Immature natural killer cell (primary cell): ENCODE data around the gene PPP1R11. TPM values are rescaled to one million over a fixed set of nuclear protein-coding genes. Genes with fewer than 3 reads are reported as not detected.
A peak's percentile ranks its signal among the peaks of the same experiment; 100 is the strongest.

Experiments
- DNase-seq, 3 donors: peaks; one replicate each; pipeline ENCODE4 v3.0.0; 2022; ENCODE audit warnings: mixed read lengths in 1 of 3
- H3K27ac Mint-ChIP-seq, 6 donors: one replicate each; pipeline ENCODE4 v1.8.0; 2020; ENCODE audit warnings: mixed read lengths in 6 of 6, mild to moderate bottlenecking in 5 of 6, inconsistent platforms in 4 of 6, moderate library complexity in 3 of 6
- H3K27me3 Mint-ChIP-seq, 3 donors: one replicate each; pipeline ENCODE4 v1.8.0; 2020 to 2021; ENCODE audit warnings: low read depth in 3 of 3, mild to moderate bottlenecking in 3 of 3, mixed read lengths in 3 of 3, moderate library complexity in 3 of 3, inconsistent platforms in 1 of 3
- H3K36me3 Mint-ChIP-seq, 3 donors: one replicate each; pipeline ENCODE4 v1.8.0; 2020; ENCODE audit warnings: mixed read lengths in 3 of 3, inconsistent platforms in 2 of 3, mild to moderate bottlenecking in 2 of 3
- H3K4me1 Mint-ChIP-seq, 2 donors: one replicate each; pipeline ENCODE4 v1.8.0; 2020; ENCODE audit warnings: inconsistent platforms in 2 of 2, mild to moderate bottlenecking in 2 of 2, mixed read lengths in 2 of 2, moderate library complexity in 1 of 2
- H3K4me3 Mint-ChIP-seq, 5 donors: one replicate each; pipeline ENCODE4 v1.8.0; 2020; ENCODE audit warnings: mild to moderate bottlenecking in 5 of 5, mixed read lengths in 5 of 5, inconsistent platforms in 3 of 5, moderate library complexity in 3 of 5
- H3K9me3 Mint-ChIP-seq, 6 donors: one replicate each; pipeline ENCODE4 v1.8.0; 2020; ENCODE audit warnings: mild to moderate bottlenecking in 6 of 6, mixed read lengths in 6 of 6, inconsistent platforms in 4 of 6, moderate library complexity in 3 of 6
- polyA plus RNA-seq, 3 donors: library from polyadenylated mRNA; unstranded; fragments of 300-500 nt; fragmentation: Illumina TruSeq; gene quantifications; one replicate each; pipeline ENCODE4 v1.2.3, GENCODE V29; 2021

PPP1R11 gene
- polyA plus RNA-seq, 3 donors from 2014 or later: 72.9 to 129 (median 98.8) TPM

DNA sequence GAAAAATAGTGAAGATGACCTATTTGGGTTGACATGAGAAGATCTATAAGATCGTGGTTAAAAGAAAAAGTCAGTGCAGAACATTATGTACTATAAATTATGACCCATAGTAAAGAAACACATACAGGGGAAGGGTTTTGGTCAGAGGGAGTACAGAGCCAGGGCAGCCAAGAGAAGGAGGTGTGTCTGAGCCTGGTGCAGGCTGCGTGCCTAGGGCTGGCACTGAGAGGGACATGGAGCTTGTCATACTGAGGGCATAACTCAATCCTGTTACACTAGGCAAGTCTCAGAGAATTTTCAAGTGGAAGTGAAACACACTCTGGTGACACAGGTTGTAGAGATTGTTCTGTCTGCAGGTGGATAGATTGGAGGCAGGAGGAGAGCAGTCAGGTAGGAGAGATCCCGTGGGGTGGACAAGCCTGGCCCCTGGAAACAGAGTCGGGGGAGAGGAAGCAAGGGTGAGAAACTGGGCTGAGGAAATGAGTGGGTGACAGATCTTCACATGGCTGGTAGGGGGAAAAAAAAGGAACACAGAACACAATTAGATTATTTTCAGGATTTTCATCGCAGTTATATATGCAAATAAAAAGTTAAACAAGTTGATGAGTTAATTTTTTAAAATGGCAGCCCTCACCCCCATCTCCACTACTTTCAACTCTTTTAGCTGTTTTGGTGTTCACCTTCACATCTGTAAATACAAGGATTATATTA lies 27.1 kb downstream of the PPP1R11 start:
- Mint-ChIP-seq H3K36me3 (peaks cover 0 to 4% (median 0%) of the 10 kb centered on the region in 3 donors), H3K9me3 (no peaks in the 10 kb centered on the region), H3K27ac (no peak overlapping the region), H3K27me3 (peaks cover 12 to 38% (median 31%) of the 10 kb centered on the region in 3 donors), H3K4me1 (no peaks in the 10 kb centered on the region), H3K4me3 (no peak overlapping the region)
- DNase-seq: no peak

- Mint-ChIP-seq H3K4me1 (peaks cover 19 to 22% of the 10 kb centered on the region in 2 donors), H3K4me3 (no peak overlapping the region), H3K36me3 (no peaks in the 10 kb centered on the region), H3K9me3 (no peaks in the 10 kb centered on the region), H3K27ac (no peak overlapping the region), H3K27me3 (peaks cover 21 to 41% (median 37%) of the 10 kb centered on the region in 3 donors)
- DNase-seq: no peak
Observed at GRCh38 chr6:30096829-30097228, 29.8 kb downstream of the PPP1R11 start.

- Mint-ChIP-seq H3K27me3 (peaks cover 24 to 41% (median 36%) of the 10 kb centered on the region in 3 donors), H3K9me3 (no peaks in the 10 kb centered on the region), H3K4me1 (peaks cover 30 to 35% of the 10 kb centered on the region in 2 donors), H3K27ac (peak overlapping the region in 1 of 6 donors; percentile 42), H3K4me3 (no peak overlapping the region), H3K36me3 (no peaks in the 10 kb centered on the region)
- DNase-seq: no peak
Observed at GRCh38 chr6:30097902-30098768, 31.1 kb downstream of the PPP1R11 start.

- DNase-seq: no peak
- Mint-ChIP-seq H3K36me3 (no peaks in the 10 kb centered on the region), H3K4me1 (peaks cover 36 to 42% of the 10 kb centered on the region in 2 donors), H3K4me3 (peak overlapping the region in 3 of 5 donors; percentile 45 to 66 (median 51)), H3K27ac (no peak overlapping the region), H3K27me3 (peaks cover 22 to 44% (median 33%) of the 10 kb centered on the region in 3 donors), H3K9me3 (no peaks in the 10 kb centered on the region)
Observed at GRCh38 chr6:30100154-30100553, 33.2 kb downstream of the PPP1R11 start.

DNA sequence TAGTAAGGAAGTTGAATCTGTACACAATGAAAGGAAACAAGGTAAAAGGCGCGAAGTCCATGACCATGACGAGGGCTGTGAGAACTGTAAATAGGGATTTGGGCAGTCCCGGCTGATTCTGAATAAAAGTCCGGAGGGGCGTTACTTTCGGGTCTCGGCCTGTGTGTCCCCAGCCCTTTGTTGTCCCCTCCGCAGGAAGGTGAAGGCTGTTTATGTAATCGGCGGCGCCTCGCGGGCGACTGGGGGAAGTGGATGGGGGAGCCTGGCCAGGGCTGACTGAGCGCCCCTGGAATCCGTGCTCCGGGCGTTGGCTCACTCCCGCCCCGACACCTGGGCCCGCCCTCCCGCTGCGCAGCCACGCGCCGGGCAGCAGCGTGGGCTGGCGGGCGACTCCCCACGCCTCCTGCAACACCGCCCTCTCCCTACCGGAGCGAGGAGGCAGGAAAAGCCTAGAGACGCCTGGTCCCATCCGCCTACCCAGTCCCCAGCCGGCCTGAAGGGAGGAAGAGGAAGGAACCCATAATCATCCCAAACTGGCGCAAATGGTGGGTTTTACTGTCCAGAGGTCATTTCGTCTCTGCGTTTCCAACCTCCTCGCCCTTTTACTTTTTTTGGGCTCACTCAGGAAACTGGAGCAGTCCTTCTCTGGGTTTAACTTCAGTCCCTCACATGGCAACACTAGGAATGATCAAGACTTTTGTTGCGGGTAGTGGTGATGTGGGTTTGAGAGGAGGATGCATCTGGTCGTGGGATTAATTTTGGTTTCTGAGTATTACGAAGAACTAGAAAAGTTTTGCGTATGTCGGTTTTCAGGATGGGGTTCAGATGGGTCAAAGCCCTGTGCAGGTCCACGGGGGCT lies 33.8 kb downstream of the PPP1R11 start:
- peak overlapping the region in 2 of 6 donors; percentile 7 to 46 for H3K27ac Mint-ChIP-seq
- no peaks in the 10 kb centered on the region for H3K9me3 Mint-ChIP-seq
- peaks cover 22 to 42% (median 29%) of the 10 kb centered on the region in 3 donors for H3K27me3 Mint-ChIP-seq
- H3K4me1 Mint-ChIP-seq: peaks cover 36 to 42% of the 10 kb centered on the region in 2 donors
- DNase-seq: no peak
- peak overlapping the region; percentile 79 to 93 (median 86) for H3K4me3 Mint-ChIP-seq
- H3K36me3 Mint-ChIP-seq: no peaks in the 10 kb centered on the region

- DNase-seq: peak; percentile 66 to 68 (median 66)
- no peaks in the 10 kb centered on the region for H3K9me3 Mint-ChIP-seq
- peak overlapping the region; percentile 0 to 46 (median 18) for H3K27ac Mint-ChIP-seq
- peak overlapping the region; percentile 79 to 93 (median 86) for H3K4me3 Mint-ChIP-seq
- no peaks in the 10 kb centered on the region for H3K36me3 Mint-ChIP-seq
- H3K27me3 Mint-ChIP-seq: peaks cover 22 to 45% (median 29%) of the 10 kb centered on the region in 3 donors
- H3K4me1 Mint-ChIP-seq: peaks cover 36 to 42% of the 10 kb centered on the region in 2 donors
Observed at GRCh38 chr6:30101444-30102413, 34.7 kb downstream of the PPP1R11 start.

DNA sequence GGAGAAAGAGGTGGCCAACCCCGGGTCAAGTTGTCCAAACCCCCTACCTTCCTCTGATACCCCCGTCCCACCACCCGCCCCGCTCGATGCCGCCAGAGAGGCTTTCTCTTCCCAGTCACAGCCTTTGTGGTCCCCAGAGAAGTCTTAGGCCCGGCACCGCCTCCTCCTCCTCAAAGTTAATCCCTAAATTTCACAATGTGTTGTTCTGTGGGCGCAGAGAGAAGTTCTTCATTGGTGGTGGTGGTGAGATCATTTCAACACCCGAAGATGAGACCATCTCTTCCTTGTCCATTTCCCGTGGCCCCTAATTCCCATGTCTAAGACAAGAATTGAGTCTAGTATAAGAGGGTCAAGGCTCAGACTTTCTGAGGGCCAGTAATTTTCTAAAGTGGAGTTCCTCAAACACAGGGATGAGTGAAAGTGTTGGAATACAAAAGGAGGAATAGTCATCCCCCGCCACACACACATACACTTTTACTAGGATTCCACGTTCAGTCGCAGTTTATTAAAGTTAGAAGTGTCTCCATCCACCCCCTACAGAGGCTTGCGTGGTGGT lies 35.5 kb downstream of the PPP1R11 start:
- DNase-seq: no peak
- peak overlapping the region; percentile 85 to 93 (median 87) for H3K4me3 Mint-ChIP-seq
- H3K27me3 Mint-ChIP-seq: peaks cover 22 to 45% (median 29%) of the 10 kb centered on the region in 3 donors
- H3K27ac Mint-ChIP-seq: peak overlapping the region; percentile 28 to 88 (median 63)
- H3K9me3 Mint-ChIP-seq: no peaks in the 10 kb centered on the region
- H3K36me3 Mint-ChIP-seq: no peaks in the 10 kb centered on the region
- peaks cover 36 to 42% of the 10 kb centered on the region in 2 donors for H3K4me1 Mint-ChIP-seq

GRCh38 chr6:30102970-30103871 lies 36.2 kb downstream of the PPP1R11 start:
- Mint-ChIP-seq H3K27ac (peak overlapping the region; percentile 28 to 88 (median 74)), H3K36me3 (no peaks in the 10 kb centered on the region), H3K4me1 (peaks cover 36 to 42% of the 10 kb centered on the region in 2 donors), H3K9me3 (no peaks in the 10 kb centered on the region), H3K27me3 (peaks cover 22 to 42% (median 33%) of the 10 kb centered on the region in 3 donors), H3K4me3 (peak overlapping the region; percentile 85 to 93 (median 87))
- DNase-seq: peak; percentile 73 to 81 (median 78)

DNA sequence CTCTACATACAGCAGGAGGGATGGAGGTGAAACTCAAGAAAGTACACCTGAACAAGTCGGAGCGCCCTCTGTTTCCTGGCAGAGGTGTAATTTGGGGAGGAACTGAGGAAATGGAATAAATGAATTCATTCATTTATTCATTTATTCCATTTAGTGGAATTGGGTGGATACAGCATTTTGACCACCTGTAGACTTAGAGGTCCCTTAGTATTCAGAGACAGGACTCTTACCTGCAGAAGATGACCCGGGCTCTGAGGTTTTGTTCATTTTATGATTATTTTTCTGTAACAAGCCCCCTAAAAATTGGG lies 36.8 kb downstream of the PPP1R11 start:
- DNase-seq: no peak
- peak overlapping the region; percentile 85 to 93 (median 87) for H3K4me3 Mint-ChIP-seq
- H3K27me3 Mint-ChIP-seq: peaks cover 16 to 41% (median 30%) of the 10 kb centered on the region in 3 donors
- H3K4me1 Mint-ChIP-seq: peaks cover 36 to 42% of the 10 kb centered on the region in 2 donors
- no peaks in the 10 kb centered on the region for H3K9me3 Mint-ChIP-seq
- no peaks in the 10 kb centered on the region for H3K36me3 Mint-ChIP-seq
- peak overlapping the region in 1 of 6 donors; percentile 23 for H3K27ac Mint-ChIP-seq

GRCh38 chr6:30104661-30105060 lies 37.7 kb downstream of the PPP1R11 start:
- H3K4me3 Mint-ChIP-seq: peak overlapping the region in 1 of 5 donors; percentile 26
- H3K27me3 Mint-ChIP-seq: peaks cover 10 to 38% (median 27%) of the 10 kb centered on the region in 3 donors

GRCh38 chr6:30111266-30111856 lies 44.4 kb downstream of the PPP1R11 start:
- no peak for DNase-seq
- Mint-ChIP-seq H3K4me3 (no peak overlapping the region), H3K4me1 (no peaks in the 10 kb centered on the region), H3K27me3 (peaks cover 7 to 31% (median 22%) of the 10 kb centered on the region in 3 donors), H3K27ac (no peak overlapping the region), H3K36me3 (no peaks in the 10 kb centered on the region), H3K9me3 (no peaks in the 10 kb centered on the region)

More at GRCh38 chr6:30104661-30105060, 37.7 kb downstream of the PPP1R11 start:
- Mint-ChIP-seq H3K27ac (no peak overlapping the region), H3K9me3 (no peaks in the 10 kb centered on the region), H3K4me1 (peaks cover 35 to 40% of the 10 kb centered on the region in 2 donors), H3K36me3 (no peaks in the 10 kb centered on the region)
- no peak for DNase-seq
